Tibial nerve (tissue), 4 donors: Measurements from ENCODE around the gene TRIM37. TPM values are rescaled to one million over a fixed set of nuclear protein-coding genes. Genes with fewer than 3 reads are reported as not detected.

ENCODE experiments used
- DNase-seq, 2 donors: peaks; one replicate each; pipeline ENCODE4 v3.0.0-alpha.2; 2019; ENCODE audit warnings: low spot score in 2 of 2
- H3K27ac ChIP-seq, 4 donors: fragments of 200-600 bp; sonication (generic) in 3 of 4; one replicate each; pipeline ENCODE4 v1.5.1; 2017 to 2019; ENCODE audit warnings: mild to moderate bottlenecking in 1 of 4
- H3K27me3 ChIP-seq, 2 donors: fragments of 200-600 bp; sonication (generic) in 1 of 2; one replicate each; pipeline versions ENCODE4 v1.5.1 to v1.6.0; 2017 to 2019
- H3K36me3 ChIP-seq, 3 donors: fragments of 200-600 bp; sonication (generic); one replicate each; pipeline ENCODE4 v1.5.1; 2018 to 2019
- H3K4me1 ChIP-seq, 4 donors: fragments of 200-600 bp; sonication (generic) in 3 of 4; one replicate each; pipeline ENCODE4 v1.5.1; 2017 to 2019
- H3K4me3 ChIP-seq, 4 donors: fragments of 200-600 bp; sonication (generic) in 3 of 4; one replicate each; pipeline ENCODE4 v1.5.1; 2017 to 2019; ENCODE audit warnings: mild to moderate bottlenecking in 1 of 4, moderate library complexity in 1 of 4
- H3K9me3 ChIP-seq, 4 donors: fragments of 200-600 bp; sonication (generic) in 3 of 4; one replicate each; pipeline ENCODE4 v1.5.1; 2017 to 2019
- EP300 ChIP-seq, 2 donors: sonication (generic); formaldehyde crosslinking; IDR thresholded peaks; one replicate each; pipeline ENCODE4 v1.6.1; 2017; ENCODE audit warnings: antibody characterized with exemption in 2 of 2, mild to moderate bottlenecking in 1 of 2
- POLR2A ChIP-seq, 2 donors: fragments of 450-650 bp; IDR thresholded peaks; one replicate each; pipeline ENCODE4 v1.6.1; 2017; ENCODE audit warnings: antibody characterized with exemption in 2 of 2, mild to moderate bottlenecking in 2 of 2, moderate library complexity in 2 of 2
- WGBS, 2 donors: methylation state at CpG; one replicate each; pipeline ENCODE4 v1.1.5; 2018; 5-methylcytosine and 5-hydroxymethylcytosine counted together
- total RNA-seq, 4 donors: library from RNA; depleted of rRNA; stranded (reverse); fragments of >200 nt; gene quantifications; one replicate each; pipeline ENCODE4 v1.1.0, GENCODE V29; 2016
- TF ChIP-seq, protein P1 (sequence below), 5 experiments: fragments of 200-600 bp in 3 of 5; fragments of 450-650 bp in 2 of 5; sonication (generic) in 3 of 5; IDR thresholded peaks; one replicate each; pipeline ENCODE4 v1.5.1; 2016 to 2019; ENCODE audit warnings: antibody characterized with exemption in 5 of 5, mild to moderate bottlenecking in 3 of 5, moderate library complexity in 2 of 5

Gene TRIM37
- total RNA-seq, 4 donors from 2014 or later, result 18.2 to 25.8 (median 21.7) TPM

DNA sequence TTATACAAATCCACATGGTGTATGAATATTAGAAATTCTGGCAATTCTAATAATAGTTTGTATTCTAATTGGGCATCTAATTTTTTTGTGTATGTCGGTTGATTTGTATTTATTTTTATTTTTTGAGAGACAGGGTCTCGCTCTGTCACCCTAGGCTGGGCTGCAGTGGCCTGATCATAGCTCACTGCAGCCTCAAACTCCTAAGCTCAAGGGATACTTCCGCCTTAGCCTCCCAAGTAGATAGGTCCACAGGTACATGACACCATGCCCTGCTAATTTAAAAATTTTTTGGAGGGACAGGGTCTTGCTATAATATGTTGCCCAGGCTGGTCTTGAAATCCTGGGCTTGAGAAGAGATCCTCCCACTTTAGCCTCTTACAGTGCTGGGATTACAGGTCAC lies 104.6 kb downstream of the TRIM37 start:
- TF ChIP-seq, protein P1, sequence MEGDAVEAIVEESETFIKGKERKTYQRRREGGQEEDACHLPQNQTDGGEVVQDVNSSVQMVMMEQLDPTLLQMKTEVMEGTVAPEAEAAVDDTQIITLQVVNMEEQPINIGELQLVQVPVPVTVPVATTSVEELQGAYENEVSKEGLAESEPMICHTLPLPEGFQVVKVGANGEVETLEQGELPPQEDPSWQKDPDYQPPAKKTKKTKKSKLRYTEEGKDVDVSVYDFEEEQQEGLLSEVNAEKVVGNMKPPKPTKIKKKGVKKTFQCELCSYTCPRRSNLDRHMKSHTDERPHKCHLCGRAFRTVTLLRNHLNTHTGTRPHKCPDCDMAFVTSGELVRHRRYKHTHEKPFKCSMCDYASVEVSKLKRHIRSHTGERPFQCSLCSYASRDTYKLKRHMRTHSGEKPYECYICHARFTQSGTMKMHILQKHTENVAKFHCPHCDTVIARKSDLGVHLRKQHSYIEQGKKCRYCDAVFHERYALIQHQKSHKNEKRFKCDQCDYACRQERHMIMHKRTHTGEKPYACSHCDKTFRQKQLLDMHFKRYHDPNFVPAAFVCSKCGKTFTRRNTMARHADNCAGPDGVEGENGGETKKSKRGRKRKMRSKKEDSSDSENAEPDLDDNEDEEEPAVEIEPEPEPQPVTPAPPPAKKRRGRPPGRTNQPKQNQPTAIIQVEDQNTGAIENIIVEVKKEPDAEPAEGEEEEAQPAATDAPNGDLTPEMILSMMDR (IDR thresholded peaks at IDR 0.05), result no peak
- no peak for TF ChIP-seq EP300 (IDR thresholded peaks at IDR 0.05)
- no peak for TF ChIP-seq POLR2A (IDR thresholded peaks at IDR 0.05)
- no peak for DNase-seq
- WGBS, 2 donors, result 81 to 82% methylated on average over 3 of the region's 3 CpGs
- Histone ChIP-seq H3K4me3 (no peak overlapping the region), H3K27ac (peak overlapping the region in 3 of 4 donors; percentile 41 to 52 (median 50)), H3K4me1 (peaks cover 0 to 26% (median 3%) of the 10 kb centered on the region in 4 donors), H3K9me3 (no peaks in the 10 kb centered on the region), H3K36me3 (peaks cover 0 to 14% (median 0%) of the 10 kb centered on the region in 3 donors), H3K27me3 (no peaks in the 10 kb centered on the region)

DNA sequence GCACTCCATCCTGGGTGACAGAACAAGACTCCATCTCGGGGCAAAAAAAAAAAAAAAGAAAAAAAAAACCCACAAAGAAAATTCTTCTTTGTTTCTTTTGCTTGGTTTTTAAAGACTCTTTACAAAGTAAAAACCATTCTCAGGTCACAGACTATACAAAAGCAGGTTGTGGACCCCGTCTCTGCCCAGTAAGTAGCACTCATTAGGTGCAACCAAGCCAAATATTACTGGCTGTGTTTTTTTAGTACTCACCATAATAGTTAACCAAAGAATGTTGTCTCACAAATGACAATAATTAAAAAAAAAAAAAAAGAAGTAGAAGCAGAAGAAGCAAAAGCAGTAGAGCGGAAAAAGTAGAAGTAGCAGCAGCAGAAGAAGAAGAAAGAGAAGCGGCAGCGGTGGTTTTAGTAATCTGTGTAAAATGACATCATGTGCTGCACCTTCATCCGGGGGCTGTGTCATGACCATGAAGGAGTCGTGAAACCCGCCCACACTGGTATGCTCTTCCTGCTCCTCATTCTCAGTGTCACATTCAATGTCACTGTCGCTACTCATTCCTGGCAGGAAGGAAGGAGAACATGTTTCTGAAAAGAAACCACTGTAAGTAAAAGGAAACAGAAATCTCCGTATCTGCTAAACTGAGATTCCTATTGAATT lies 105.4 kb downstream of the TRIM37 start:
- peak overlapping the region in 1 of 4 donors; percentile 17 for H3K4me3 ChIP-seq

DNA sequence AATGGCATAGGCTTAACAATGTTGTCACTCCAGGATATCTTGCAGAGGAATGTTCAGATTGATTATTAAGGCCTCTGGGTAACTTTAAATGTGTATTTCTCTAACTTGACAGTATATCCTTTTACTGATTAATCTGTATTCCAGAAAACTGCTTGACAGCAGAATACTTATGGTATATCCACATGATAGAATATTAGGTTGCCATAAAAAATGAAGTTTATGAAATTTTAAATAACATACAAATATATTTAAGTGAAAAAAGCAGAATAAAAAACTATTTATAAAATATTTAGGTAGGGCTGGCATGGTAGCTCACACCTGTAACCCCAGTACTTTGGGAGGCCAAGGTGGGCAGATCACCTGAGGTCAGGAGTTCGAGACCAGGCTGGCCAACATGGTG lies 106.7 kb downstream of the TRIM37 start:
- no peak overlapping the region for H3K27ac ChIP-seq
- H3K27me3 ChIP-seq, result no peaks in the 10 kb centered on the region
- H3K4me3 ChIP-seq, result no peak overlapping the region
- no peak for DNase-seq
- no peaks in the 10 kb centered on the region for H3K9me3 ChIP-seq
- peaks cover 0 to 24% (median 0%) of the 10 kb centered on the region in 3 donors for H3K36me3 ChIP-seq
- WGBS, 2 donors, result 88 to 100% methylated on average over 1 of the region's 1 CpG
- TF ChIP-seq, protein P1 (IDR thresholded peaks at IDR 0.05), result no peak
- TF ChIP-seq EP300 (IDR thresholded peaks at IDR 0.05), result no peak
- no peak for TF ChIP-seq POLR2A (IDR thresholded peaks at IDR 0.05)
- peaks cover 0 to 26% (median 3%) of the 10 kb centered on the region in 4 donors for H3K4me1 ChIP-seq

More for the DNA sequence above, 105.4 kb downstream of the TRIM37 start:
- TF ChIP-seq POLR2A (IDR thresholded peaks at IDR 0.05) (no peak), EP300 (IDR thresholded peaks at IDR 0.05) (peak in 1 of 2 donors; percentile 42)
- TF ChIP-seq, protein P1 (IDR thresholded peaks at IDR 0.05), result no peak
- 37 to 43% methylated on average over 10 of the region's 10 CpGs for WGBS, 2 donors
- Histone ChIP-seq H3K9me3 (no peaks in the 10 kb centered on the region), H3K36me3 (peaks cover 0 to 17% (median 0%) of the 10 kb centered on the region in 3 donors), H3K4me1 (peaks cover 0 to 26% (median 3%) of the 10 kb centered on the region in 4 donors), H3K27ac (peak overlapping the region in 3 of 4 donors; percentile 41 to 52 (median 50)), H3K27me3 (no peaks in the 10 kb centered on the region)
- peak in 1 of 2 donors; percentile 34 for DNase-seq

DNA sequence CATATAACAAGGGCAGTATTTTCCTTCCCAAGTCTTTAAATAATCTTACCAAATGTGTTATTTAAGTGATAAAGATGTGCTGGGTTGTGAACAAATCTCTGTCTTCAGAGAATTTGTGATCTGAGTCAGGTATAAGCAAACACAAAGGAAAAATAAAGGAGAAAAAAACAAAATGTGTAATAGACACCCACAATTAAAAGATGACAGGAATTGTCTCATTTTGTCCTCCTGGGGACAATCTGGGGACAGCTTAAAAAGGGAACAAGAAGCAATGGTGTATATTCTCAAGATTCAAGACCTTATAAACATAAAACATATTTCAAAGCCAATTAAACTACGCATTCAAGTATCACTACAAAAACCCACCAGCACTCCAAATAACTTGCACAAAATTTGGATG lies 107.2 kb downstream of the TRIM37 start:
- H3K36me3 ChIP-seq, result peaks cover 0 to 24% (median 0%) of the 10 kb centered on the region in 3 donors
- no peak for DNase-seq

DNA sequence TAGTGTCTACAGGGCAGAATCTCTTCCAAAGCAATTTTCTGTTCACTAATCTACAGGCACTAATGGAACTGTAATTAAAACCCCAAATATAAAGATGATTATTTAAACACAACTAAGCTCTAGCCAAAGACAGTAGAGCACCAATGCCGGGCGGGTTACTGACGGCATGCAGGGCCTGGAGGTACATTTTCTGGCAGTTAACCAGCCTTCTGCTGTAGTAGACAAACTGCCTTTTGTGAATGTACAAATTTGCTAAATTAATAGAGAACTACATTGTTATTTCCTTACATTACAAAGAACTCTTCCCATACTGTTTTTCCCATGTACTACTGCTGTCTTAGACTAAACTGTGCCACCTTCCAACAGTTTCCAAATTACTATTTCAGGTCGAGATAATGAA lies 107.8 kb downstream of the TRIM37 start:
- H3K27me3 ChIP-seq, result no peaks in the 10 kb centered on the region
- H3K36me3 ChIP-seq, result peaks cover 0 to 24% (median 0%) of the 10 kb centered on the region in 3 donors
- H3K9me3 ChIP-seq, result no peaks in the 10 kb centered on the region
- DNase-seq, result no peak
- 60 to 65% methylated on average over 4 of the region's 4 CpGs for WGBS, 2 donors
- peaks cover 0 to 22% (median 3%) of the 10 kb centered on the region in 4 donors for H3K4me1 ChIP-seq
- TF ChIP-seq, protein P1 (IDR thresholded peaks at IDR 0.05), result no peak
- TF ChIP-seq POLR2A (IDR thresholded peaks at IDR 0.05), result no peak
- no peak for TF ChIP-seq EP300 (IDR thresholded peaks at IDR 0.05)
- H3K27ac ChIP-seq, result no peak overlapping the region
- H3K4me3 ChIP-seq, result no peak overlapping the region

More for the DNA sequence above, 107.2 kb downstream of the TRIM37 start:
- Histone ChIP-seq H3K4me1 (peaks cover 0 to 23% (median 3%) of the 10 kb centered on the region in 4 donors), H3K4me3 (no peak overlapping the region), H3K27me3 (no peaks in the 10 kb centered on the region), H3K27ac (no peak overlapping the region), H3K9me3 (no peaks in the 10 kb centered on the region)
- TF ChIP-seq EP300 (IDR thresholded peaks at IDR 0.05) (no peak), POLR2A (IDR thresholded peaks at IDR 0.05) (no peak)
- TF ChIP-seq, protein P1 (IDR thresholded peaks at IDR 0.05), result no peak
- 92 to 95% methylated on average over 1 of the region's 1 CpG for WGBS, 2 donors
